Measurements from ENCODE around the gene CCNDBP1.
"Not testable (repeated sequence)": the region's sequence is repeated elsewhere in the genome, so short reads cannot be mapped to it uniquely, and the experiment has no call there.

The CCNDBP1 gene

GRCh38 chr15:43194795-43195194 lies 9.6 kb downstream of the CCNDBP1 start:
- DNase-seq, result no peak

- DNase-seq, result no peak
Observed at GRCh38 chr15:43196760-43197548, 11.8 kb downstream of the CCNDBP1 start.

- DNase-seq, result not testable (repeated sequence)
Observed at GRCh38 chr15:43197773-43198172, 12.6 kb downstream of the CCNDBP1 start.

- DNase-seq, result not testable (repeated sequence)
Observed at GRCh38 chr15:43198556-43198955, 13.4 kb downstream of the CCNDBP1 start.

- DNase-seq, result no peak
Observed at GRCh38 chr15:43198992-43199391, 13.8 kb downstream of the CCNDBP1 start.

- no peak for DNase-seq
Observed at GRCh38 chr15:43199945-43200488, 14.8 kb downstream of the CCNDBP1 start.

GRCh38 chr15:43204016-43204901 lies 19.1 kb downstream of the CCNDBP1 start:
- peak; percentile 8 for DNase-seq

- DNase-seq, result no peak
Observed at GRCh38 chr15:43206054-43206453, 20.9 kb downstream of the CCNDBP1 start.

GRCh38 chr15:43207024-43207423 lies 21.8 kb downstream of the CCNDBP1 start:
- DNase-seq, result no peak

- no peak for DNase-seq
Observed at GRCh38 chr15:43208052-43209002, 23.1 kb downstream of the CCNDBP1 start.

GRCh38 chr15:43209059-43209824 lies 24.0 kb downstream of the CCNDBP1 start:
- DNase-seq, result no peak

GRCh38 chr15:43210172-43210745 lies 25.1 kb downstream of the CCNDBP1 start:
- DNase-seq, result no peak

- DNase-seq, result no peak
Observed at GRCh38 chr15:43210807-43211206, 25.6 kb downstream of the CCNDBP1 start.

- DNase-seq, result no peak
Observed at GRCh38 chr15:43211224-43211735, 26.1 kb downstream of the CCNDBP1 start.

GRCh38 chr15:43212299-43212698 lies 27.1 kb downstream of the CCNDBP1 start:
- no peak for DNase-seq

- DNase-seq, result no peak
Observed at GRCh38 chr15:43212951-43213350, 27.7 kb downstream of the CCNDBP1 start.

- no peak for DNase-seq
Observed at GRCh38 chr15:43213466-43213865, 28.3 kb downstream of the CCNDBP1 start.

- DNase-seq, result no peak
Observed at GRCh38 chr15:43214169-43214568, 29.0 kb downstream of the CCNDBP1 start.

GRCh38 chr15:43214592-43215295 lies 29.5 kb downstream of the CCNDBP1 start:
- no peak for DNase-seq

- DNase-seq, result no peak
Observed at GRCh38 chr15:43215961-43216360, 30.8 kb downstream of the CCNDBP1 start.

All from NCI-H1694 treated with DMSO at 0.1 percent for 48 hours (cell line).